K562 (cell line): ENCODE data around the gene PLEKHM2. TPM values are rescaled to one million over a fixed set of nuclear protein-coding genes. Genes with fewer than 3 reads are reported as not detected.

Experiments
- ATAC-seq: fragments of 200-7000 bp; cut with Tn5 transposase; 3 replicates; pipeline ENCODE4 v1.9.1; 2020; ENCODE audit warnings: moderate library complexity
- BruUV-seq: library from RNA; stranded (reverse); fragments of 400-500 nt; replicated peaks from 2 replicates; lab custom pipeline; 2021; lab: Mats Ljungman, UMichigan
- CTCF ChIA-PET: fragments of 300-600 bp; formaldehyde crosslinking; extraction: SDS; loops from one replicate; lab custom pipeline; 2021; ENCODE audit warnings: low intra/inter-chr PET ratio; lab: Yijun Ruan, JAX
- POLR2A ChIA-PET: fragments of 300-600, 350-650 bp; sonication (Branson Sonifier 250); formaldehyde crosslinking; extraction: SDS; loops from one replicate; lab custom pipeline; 2021; ENCODE audit warnings: antibody characterized with exemption, inconsistent platforms; lab: Yijun Ruan, JAX
- DNase-seq, 4 experiments: peaks; one replicate each; pipeline versions ENCODE4 v3.0.0 to v3.0.0-alpha.2; 2011 to 2018; ENCODE audit warnings: low spot score in 3 of 4, mixed read lengths in 3 of 4; ENCODE audit errors: extremely low read depth in 1 of 4
- FAIRE-seq: peaks from 2 replicates; lab custom pipeline; 2011; peaks lifted over from hg19 to GRCh38; lab: Jason Lieb, UNC
- H2AFZ ChIP-seq: 2 replicates; pipeline ENCODE4 v1.6.0; 2011; ENCODE audit warnings: low read depth, low read length, control low read depth, inconsistent platforms
- H3K27ac ChIP-seq: fragments of 200-600 bp; 3 replicates; pipeline ENCODE4 v1.8.0; 2011; ENCODE audit warnings: low read depth, mild to moderate bottlenecking, control low read depth, inconsistent platforms, low read length, moderate library complexity, mixed read lengths; ENCODE audit errors: extremely low read depth
- H3K27me3 ChIP-seq, 2 experiments: fragments of 300-600 bp in 1 of 2; 2 replicates in 1 of 2; 3 replicates in 1 of 2; pipeline versions ENCODE4 v1.6.0 to v1.8.0; 2011; ENCODE audit warnings: inconsistent platforms in 2 of 2, low read length in 2 of 2, mild to moderate bottlenecking in 1 of 2, mixed read lengths in 1 of 2, moderate library complexity in 1 of 2; ENCODE audit not compliant: control insufficient read depth in 2 of 2, insufficient read depth in 2 of 2
- H3K36me3 ChIP-seq: fragments of 300-600 bp; 3 replicates; pipeline ENCODE4 v1.8.0; 2011; ENCODE audit warnings: mild to moderate bottlenecking, low read length, inconsistent platforms; ENCODE audit not compliant: control insufficient read depth, insufficient read depth
- H3K4me1 ChIP-seq, 2 experiments: fragments of 200-600 bp in 1 of 2; replicated peaks in 1 of 2; 2 replicates in 1 of 2; 3 replicates in 1 of 2; pipeline versions ENCODE4 v1.5.1 to v1.8.0; 2011; ENCODE audit warnings: inconsistent platforms in 2 of 2, low read length in 2 of 2, mild to moderate bottlenecking in 1 of 2, mixed read lengths in 1 of 2, moderate library complexity in 1 of 2; ENCODE audit not compliant: control insufficient read depth in 2 of 2, insufficient read depth in 2 of 2
- H3K4me2 ChIP-seq: 2 replicates; pipeline ENCODE4 v1.6.1; 2011; ENCODE audit warnings: low read length, control low read depth, inconsistent platforms, mixed read lengths; ENCODE audit not compliant: insufficient read depth
- H3K4me3 ChIP-seq: fragments of 200-600 bp; sonication (generic), shearing (Covaris generic); 2 replicates; pipeline ENCODE4 v1.5.1; 2016; ENCODE audit warnings: control low read depth, inconsistent platforms
- H3K79me2 ChIP-seq: fragments of 200-600 bp; 3 replicates; pipeline ENCODE4 v1.8.0; 2011; ENCODE audit warnings: low read length, inconsistent platforms; ENCODE audit not compliant: control insufficient read depth, insufficient read depth
- H3K9ac ChIP-seq, 2 experiments: 2 replicates each; pipeline versions ENCODE4 v1.6.0 to v1.6.1; 2011; ENCODE audit warnings: low read depth in 2 of 2, low read length in 2 of 2, control low read depth in 1 of 2, inconsistent platforms in 1 of 2, mild to moderate bottlenecking in 1 of 2, mixed read lengths in 1 of 2; ENCODE audit not compliant: insufficient read depth in 1 of 2
- H3K9me1 ChIP-seq: one replicate; pipeline ENCODE4 v1.6.0; 2011; ENCODE audit warnings: inconsistent platforms, mild to moderate bottlenecking, low read length, moderate library complexity; ENCODE audit not compliant: control insufficient read depth, insufficient read depth
- H3K9me3 ChIP-seq: replicated peaks from 2 replicates; pipeline ENCODE4 v1.5.1; 2011; ENCODE audit warnings: low read depth, low read length, inconsistent platforms; ENCODE audit not compliant: control insufficient read depth, insufficient read depth
- H4K20me1 ChIP-seq: replicated peaks from 2 replicates; pipeline ENCODE4 v1.6.1; 2011; ENCODE audit warnings: low read length, inconsistent platforms, mixed read lengths; ENCODE audit not compliant: control insufficient read depth, insufficient read depth
- CBX2 ChIP-seq: fragments of 200-600 bp; sonication (generic); IDR thresholded peaks from one replicate; pipeline ENCODE4 v1.6.1; 2012; ENCODE audit warnings: mild to moderate bottlenecking, low read length, inconsistent platforms; ENCODE audit not compliant: insufficient read depth, poor library complexity, severe bottlenecking
- DIDO1 ChIP-seq: fragments of 450-650 bp; IDR thresholded peaks from 2 replicates; pipeline ENCODE4 v1.6.1; 2016; ENCODE audit warnings: low read depth, missing biosample characterization, missing genetic modification characterization
- ETV6 ChIP-seq, 3 experiments: fragments of 150-350 bp in 1 of 3; sonication (generic) in 1 of 3; formaldehyde crosslinking in 1 of 3; IDR thresholded peaks; 2 replicates each; pipeline versions ENCODE4 v1.6.1 to v1.8.0; 2014 to 2022; ENCODE audit warnings: borderline replicate concordance in 2 of 3, low read depth in 2 of 3, antibody characterized with exemption in 1 of 3, low read length in 1 of 3, mild to moderate bottlenecking in 1 of 3, missing genetic modification reagents in 1 of 3
- EWSR1 ChIP-seq: fragments of 450-650 bp; IDR thresholded peaks from 2 replicates; pipeline ENCODE4 v1.6.1; 2018; ENCODE audit warnings: borderline replicate concordance, mild to moderate bottlenecking, low read depth, moderate library complexity; ENCODE audit not compliant: partially characterized antibody
- HCFC1 ChIP-seq: IDR thresholded peaks from 2 replicates; pipeline ENCODE4 v1.6.1; 2012; ENCODE audit warnings: low read depth, low read length, improper control_type of control experiment
- MTA1 ChIP-seq: fragments of 450-650 bp; IDR thresholded peaks from 2 replicates; pipeline ENCODE4 v1.6.1; 2017; ENCODE audit warnings: borderline replicate concordance
- MTA2 ChIP-seq: fragments of 450-650 bp; IDR thresholded peaks from 2 replicates; pipeline ENCODE4 v1.6.1; 2016; ENCODE audit warnings: low read depth
- MTF1 ChIP-seq: fragments of 250-450 bp; sonication (Bioruptor Pico); IDR thresholded peaks from 2 replicates; pipeline ENCODE4 v1.9.0; 2021; ENCODE audit warnings: moderate library complexity, mild to moderate bottlenecking, inconsistent platforms, borderline replicate concordance
- NFE2L1 ChIP-seq: fragments of 450-650 bp; IDR thresholded peaks from 2 replicates; pipeline ENCODE4 v1.6.1; 2016; ENCODE audit warnings: missing genetic modification characterization, low read depth, mild to moderate bottlenecking, missing compliant biosample characterization, moderate library complexity, borderline replicate concordance
- PHF8 ChIP-seq: fragments of 200-600 bp; sonication (generic); IDR thresholded peaks from 2 replicates; pipeline ENCODE4 v1.6.1; 2012; ENCODE audit warnings: mixed run types, mild to moderate bottlenecking, inconsistent platforms, low read length, moderate library complexity, borderline replicate concordance
- RBM22 ChIP-seq: fragments of 200-400 bp; formaldehyde crosslinking; IDR thresholded peaks from 2 replicates; pipeline ENCODE4 v1.6.1; 2018; ENCODE audit warnings: low read length, low read depth; ENCODE audit not compliant: poor library complexity, severe bottlenecking
- ZNF445 ChIP-seq: fragments of 250-450 bp; sonication (Bioruptor Pico); IDR thresholded peaks from 2 replicates; pipeline ENCODE4 v1.4.0; 2020; ENCODE audit warnings: low read depth, mild to moderate bottlenecking, moderate library complexity
- ZNF766 ChIP-seq: fragments of 200-800 bp; sonication (Bioruptor generic); conservative IDR thresholded peaks from 2 replicates; pipeline ENCODE4 v1.6.1; 2016; ENCODE audit warnings: missing genetic modification characterization, missing compliant biosample characterization
- WGBS: fragments of 100-300 bp; shearing (Covaris generic); methylation state at CpG from one replicate; pipeline ENCODE4 v1.1.6; 2016; ENCODE audit warnings: low coverage, mixed read lengths; ENCODE audit not compliant: insufficient coverage; ENCODE audit errors: missing lambda C conversion rate; 5-methylcytosine and 5-hydroxymethylcytosine counted together
- in situ Hi-C: fragments of 300-500 bp; cut with MboI; formaldehyde crosslinking; loops from 4 replicates; pipeline ENCODE4 v1.15.0; 2018; ENCODE audit warnings: inconsistent platforms, mixed read lengths
- intact Hi-C: fragments of 100-400 bp; cut with micrococcal nuclease; formaldehyde crosslinking; loops from 2 replicates; pipeline ENCODE4 v1.14.2; 2022
- polyA plus RNA-seq, 8 experiments: library from polyadenylated mRNA; depleted of rRNA in 4 of 8; stranded (reverse) in 5 of 8; unstranded in 3 of 8; fragments of >200 nt; fragmentation: Nextera tagmentation in 2 of 8; fragmentation: Illumina TruSeq in 1 of 8; extraction: Ambion mirVana in 2 of 8; extraction: Trizol in 1 of 8; gene quantifications; 2 replicates each; pipeline versions ENCODE4 v1.2.1 to v1.2.3, GENCODE V29; 2011 to 2014; ENCODE audit warnings: inconsistent platforms in 1 of 8, missing spikeins in 1 of 8
- total RNA-seq, 7 experiments: library from RNA; depleted of rRNA in 6 of 7; stranded (reverse); fragments of >200 nt in 6 of 7; fragmentation: Illumina TruSeq in 2 of 7; extraction: Trizol in 2 of 7; gene quantifications; 2 replicates each; pipeline versions ENCODE4 v1.2.1 to v1.2.3, GENCODE V29; 2011 to 2021; ENCODE audit warnings: low replicate concordance in 1 of 7
- TF ChIP-seq, protein P1 (sequence below): fragments of 250-450 bp; sonication (Bioruptor Pico); IDR thresholded peaks from 2 replicates; pipeline ENCODE4 v1.4.0; 2020; ENCODE audit warnings: mild to moderate bottlenecking, moderate library complexity, borderline replicate concordance
- TF ChIP-seq, protein P2 (sequence below): IDR thresholded peaks from 2 replicates; pipeline ENCODE4 v1.6.1; 2016; ENCODE audit warnings: missing genetic modification characterization, missing compliant biosample characterization
- TF ChIP-seq, protein P3 (sequence below): fragments of 450-650 bp; IDR thresholded peaks from 2 replicates; pipeline ENCODE4 v1.7.0; 2016; ENCODE audit warnings: borderline replicate concordance

Gene PLEKHM2
- total and polyA plus RNA-seq, 9 of the 15 experiments (the other 6 are each of a cell fraction or from before 2014, with no cell fraction given), result 0.27 to 63.7 (median 33.2) TPM

DNA sequence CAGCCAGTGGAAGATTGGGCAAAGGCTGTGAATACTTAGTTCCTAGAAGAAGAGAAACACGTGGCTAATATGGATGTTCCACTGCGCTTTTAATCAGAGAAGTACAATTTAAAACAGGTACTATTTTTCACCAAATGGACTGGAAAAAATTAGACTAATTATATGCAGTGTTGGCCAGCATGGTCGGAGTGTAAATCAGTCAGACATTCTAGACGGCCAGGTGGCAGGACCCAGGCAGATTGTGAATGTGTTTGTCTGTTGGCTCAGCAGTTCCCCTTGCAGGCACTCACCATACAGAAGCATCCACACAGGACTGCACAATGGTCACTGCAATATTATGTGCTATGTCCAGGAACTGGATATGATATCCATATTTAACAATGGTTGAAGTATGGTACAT, 28.0 kb downstream of the PLEKHM2 start:
- in situ Hi-C loops (no loop called here), intact Hi-C loops (no loop called here)
- CTCF ChIA-PET, result interaction anchor here (0.6 kb wide), 1 partner anchor 55 kb away, joined by 5 read pairs; no protein-coding TSS in a partner anchor
- BruUV-seq, result no TSS peak
- peaks cover 29% of the 10 kb centered on the region; the same call in 2 of the 3 replicates for H3K79me2 ChIP-seq
- peaks cover 19% of the 10 kb centered on the region; the same call in 2 of the 3 replicates for H3K36me3 ChIP-seq
- no peak overlapping the region for H3K4me3 ChIP-seq
- H3K9me1 ChIP-seq, result no peaks in the 10 kb centered on the region
- no peaks in the 10 kb centered on the region for H3K27me3 ChIP-seq
- 72% methylated on average over 4 of the region's 4 CpGs for WGBS
- H3K9ac ChIP-seq, result no peak overlapping the region
- no peak overlapping the region for H2AFZ ChIP-seq
- ATAC-seq (peak; percentile 45; the same call in 2 of the 3 replicates), FAIRE-seq (peak; percentile 26), DNase-seq (no peak)
- H3K27ac ChIP-seq, result no peak overlapping the region
- POLR2A ChIA-PET, result interaction anchor here (1.1 kb wide), 1 partner anchor 12 kb away, joined by 4 read pairs; no protein-coding TSS in a partner anchor
- H4K20me1 ChIP-seq, result peaks cover 7% of the 10 kb centered on the region
- no peak overlapping the region for H3K4me2 ChIP-seq
- no peaks in the 10 kb centered on the region for H3K9me3 ChIP-seq
- H3K4me1 ChIP-seq, result no peaks in the 10 kb centered on the region
- TF ChIP-seq MTA2 (no peak), EWSR1 (no peak), ZNF766 (CRISPR knock-in tag) (no peak), CBX2 (no peak), MTF1 (no peak), PHF8 (no peak), MTA1 (no peak), NFE2L1 (tag) (no peak), RBM22 (no peak), ETV6 (IDR thresholded peaks at IDR 0.05; ENCODE audit: borderline replicate concordance in 1 of 2, low read depth in 2 of 2, low read length in 1 of 2) (no peak), ETV6 (CRISPR knock-in tag; IDR thresholded peaks at IDR 0.05; ENCODE audit: borderline replicate concordance) (no peak), HCFC1 (no peak), DIDO1 (tag) (no peak), ZNF445 (CRISPR knock-in tag) (no peak)
- TF ChIP-seq, protein P1, sequence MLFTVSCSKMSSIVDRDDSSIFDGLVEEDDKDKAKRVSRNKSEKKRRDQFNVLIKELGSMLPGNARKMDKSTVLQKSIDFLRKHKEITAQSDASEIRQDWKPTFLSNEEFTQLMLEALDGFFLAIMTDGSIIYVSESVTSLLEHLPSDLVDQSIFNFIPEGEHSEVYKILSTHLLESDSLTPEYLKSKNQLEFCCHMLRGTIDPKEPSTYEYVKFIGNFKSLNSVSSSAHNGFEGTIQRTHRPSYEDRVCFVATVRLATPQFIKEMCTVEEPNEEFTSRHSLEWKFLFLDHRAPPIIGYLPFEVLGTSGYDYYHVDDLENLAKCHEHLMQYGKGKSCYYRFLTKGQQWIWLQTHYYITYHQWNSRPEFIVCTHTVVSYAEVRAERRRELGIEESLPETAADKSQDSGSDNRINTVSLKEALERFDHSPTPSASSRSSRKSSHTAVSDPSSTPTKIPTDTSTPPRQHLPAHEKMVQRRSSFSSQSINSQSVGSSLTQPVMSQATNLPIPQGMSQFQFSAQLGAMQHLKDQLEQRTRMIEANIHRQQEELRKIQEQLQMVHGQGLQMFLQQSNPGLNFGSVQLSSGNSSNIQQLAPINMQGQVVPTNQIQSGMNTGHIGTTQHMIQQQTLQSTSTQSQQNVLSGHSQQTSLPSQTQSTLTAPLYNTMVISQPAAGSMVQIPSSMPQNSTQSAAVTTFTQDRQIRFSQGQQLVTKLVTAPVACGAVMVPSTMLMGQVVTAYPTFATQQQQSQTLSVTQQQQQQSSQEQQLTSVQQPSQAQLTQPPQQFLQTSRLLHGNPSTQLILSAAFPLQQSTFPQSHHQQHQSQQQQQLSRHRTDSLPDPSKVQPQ (CRISPR knock-in tag), result no peak
- TF ChIP-seq, protein P2, sequence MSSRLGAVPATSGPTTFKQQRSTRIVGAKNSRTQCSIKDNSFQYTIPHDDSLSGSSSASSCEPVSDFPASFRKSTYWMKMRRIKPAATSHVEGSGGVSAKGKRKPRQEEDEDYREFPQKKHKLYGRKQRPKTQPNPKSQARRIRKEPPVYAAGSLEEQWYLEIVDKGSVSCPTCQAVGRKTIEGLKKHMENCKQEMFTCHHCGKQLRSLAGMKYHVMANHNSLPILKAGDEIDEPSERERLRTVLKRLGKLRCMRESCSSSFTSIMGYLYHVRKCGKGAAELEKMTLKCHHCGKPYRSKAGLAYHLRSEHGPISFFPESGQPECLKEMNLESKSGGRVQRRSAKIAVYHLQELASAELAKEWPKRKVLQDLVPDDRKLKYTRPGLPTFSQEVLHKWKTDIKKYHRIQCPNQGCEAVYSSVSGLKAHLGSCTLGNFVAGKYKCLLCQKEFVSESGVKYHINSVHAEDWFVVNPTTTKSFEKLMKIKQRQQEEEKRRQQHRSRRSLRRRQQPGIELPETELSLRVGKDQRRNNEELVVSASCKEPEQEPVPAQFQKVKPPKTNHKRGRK, result no peak
- TF ChIP-seq, protein P3, sequence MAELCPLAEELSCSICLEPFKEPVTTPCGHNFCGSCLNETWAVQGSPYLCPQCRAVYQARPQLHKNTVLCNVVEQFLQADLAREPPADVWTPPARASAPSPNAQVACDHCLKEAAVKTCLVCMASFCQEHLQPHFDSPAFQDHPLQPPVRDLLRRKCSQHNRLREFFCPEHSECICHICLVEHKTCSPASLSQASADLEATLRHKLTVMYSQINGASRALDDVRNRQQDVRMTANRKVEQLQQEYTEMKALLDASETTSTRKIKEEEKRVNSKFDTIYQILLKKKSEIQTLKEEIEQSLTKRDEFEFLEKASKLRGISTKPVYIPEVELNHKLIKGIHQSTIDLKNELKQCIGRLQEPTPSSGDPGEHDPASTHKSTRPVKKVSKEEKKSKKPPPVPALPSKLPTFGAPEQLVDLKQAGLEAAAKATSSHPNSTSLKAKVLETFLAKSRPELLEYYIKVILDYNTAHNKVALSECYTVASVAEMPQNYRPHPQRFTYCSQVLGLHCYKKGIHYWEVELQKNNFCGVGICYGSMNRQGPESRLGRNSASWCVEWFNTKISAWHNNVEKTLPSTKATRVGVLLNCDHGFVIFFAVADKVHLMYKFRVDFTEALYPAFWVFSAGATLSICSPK, result no peak
